ENCODE results near the gene OR6C6.
"Not testable (repeated sequence)": the region's sequence is repeated elsewhere in the genome, so short reads cannot be mapped to it uniquely, and the experiment has no call there.

The OR6C6 gene

GRCh38 chr12:55296469-55296868 is at the start of gene OR6C6:
Gene OR6C6 (minus strand): TSS chr12:55296569. CDS start chr12:55295232, 1,337 bp downstream.
- DNase-seq = no peak

GRCh38 chr12:55336002-55336401 is 39.6 kb upstream of the OR6C6 start:
- no peak for DNase-seq

GRCh38 chr12:55330446-55330845 is 34.1 kb upstream of the OR6C6 start, which contains the start of gene OR6C3:
Gene OR6C3 (plus strand): TSS chr12:55330746. CDS start chr12:55331701, 955 bp downstream.
- no peak for DNase-seq

- DNase-seq = not testable (repeated sequence)
Measured at GRCh38 chr12:55325801-55326200, 29.4 kb upstream of the OR6C6 start.

- DNase-seq = no peak
Measured at GRCh38 chr12:55320201-55320600, 23.8 kb upstream of the OR6C6 start.

- DNase-seq = no peak
Measured at GRCh38 chr12:55314043-55314442, 17.7 kb upstream of the OR6C6 start, which contains the start of gene OR6C1. Gene OR6C1 (plus strand): TSS chr12:55314343. CDS start chr12:55320600, 6,257 bp downstream.

- DNase-seq = no peak
Measured at GRCh38 chr12:55289999-55290398, 6.4 kb downstream of the OR6C6 start.

- DNase-seq = no peak
Measured at GRCh38 chr12:55280991-55281390, 15.4 kb downstream of the OR6C6 start.

- no peak for DNase-seq
Measured at GRCh38 chr12:55258303-55258702, 38.1 kb downstream of the OR6C6 start.

GRCh38 chr12:55256831-55257230 is 39.5 kb downstream of the OR6C6 start:
- DNase-seq = no peak

GRCh38 chr12:55253281-55253680 is 43.1 kb downstream of the OR6C6 start:
- no peak for DNase-seq

- DNase-seq = no peak
Measured at GRCh38 chr12:55250944-55251343, 45.4 kb downstream of the OR6C6 start.

- no peak for DNase-seq
Measured at GRCh38 chr12:55246159-55246558, 50.2 kb downstream of the OR6C6 start.

GRCh38 chr12:55244309-55244708 is 52.1 kb downstream of the OR6C6 start, which contains the start of gene OR6C74:
Gene OR6C74 (plus strand): TSS chr12:55244609. CDS start chr12:55247288, 2,679 bp downstream.
- no peak for DNase-seq
